ENCODE measurements around the gene ASCC1.

The ASCC1 gene

DNA sequence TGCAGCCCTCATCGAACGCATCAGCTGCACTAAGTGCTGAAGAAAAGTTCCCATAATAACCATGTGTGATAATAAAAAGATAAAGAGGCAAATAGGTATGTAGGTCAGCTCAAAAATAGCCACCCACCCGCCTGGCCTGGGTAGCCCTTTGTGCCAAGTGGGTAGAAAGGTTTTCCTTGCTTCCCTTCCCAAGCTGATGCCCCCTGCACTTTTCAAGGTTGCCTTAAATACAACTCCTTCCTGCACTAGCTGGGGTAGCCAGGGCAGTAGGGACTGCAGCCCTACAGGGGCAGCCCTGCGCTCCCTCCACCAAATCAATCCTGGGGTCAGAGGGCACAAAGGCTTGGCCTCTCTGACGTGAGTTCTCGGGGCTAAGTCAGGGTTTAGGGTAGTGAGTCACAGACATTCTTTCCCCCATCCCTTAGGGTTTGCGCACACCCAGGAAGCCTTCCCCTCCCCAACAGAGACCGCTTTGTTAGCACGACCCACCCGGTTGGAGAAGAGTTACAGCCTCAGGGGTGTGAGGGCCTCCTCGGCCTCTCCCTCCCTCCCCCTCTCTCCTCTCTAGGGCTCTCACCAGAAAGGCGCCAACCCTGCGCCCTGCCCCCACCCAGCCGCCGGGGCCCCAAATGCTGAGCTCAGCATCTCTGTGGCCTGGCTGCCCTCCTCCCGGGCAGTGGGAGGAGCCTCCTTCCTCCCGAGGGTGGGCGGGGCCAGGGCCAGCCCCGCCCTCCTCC, 44.3 kb upstream of the ASCC1 start:
- H3K27ac ChIP-seq, result peak overlapping the region; percentile 22
- TF ChIP-seq, protein P1, sequence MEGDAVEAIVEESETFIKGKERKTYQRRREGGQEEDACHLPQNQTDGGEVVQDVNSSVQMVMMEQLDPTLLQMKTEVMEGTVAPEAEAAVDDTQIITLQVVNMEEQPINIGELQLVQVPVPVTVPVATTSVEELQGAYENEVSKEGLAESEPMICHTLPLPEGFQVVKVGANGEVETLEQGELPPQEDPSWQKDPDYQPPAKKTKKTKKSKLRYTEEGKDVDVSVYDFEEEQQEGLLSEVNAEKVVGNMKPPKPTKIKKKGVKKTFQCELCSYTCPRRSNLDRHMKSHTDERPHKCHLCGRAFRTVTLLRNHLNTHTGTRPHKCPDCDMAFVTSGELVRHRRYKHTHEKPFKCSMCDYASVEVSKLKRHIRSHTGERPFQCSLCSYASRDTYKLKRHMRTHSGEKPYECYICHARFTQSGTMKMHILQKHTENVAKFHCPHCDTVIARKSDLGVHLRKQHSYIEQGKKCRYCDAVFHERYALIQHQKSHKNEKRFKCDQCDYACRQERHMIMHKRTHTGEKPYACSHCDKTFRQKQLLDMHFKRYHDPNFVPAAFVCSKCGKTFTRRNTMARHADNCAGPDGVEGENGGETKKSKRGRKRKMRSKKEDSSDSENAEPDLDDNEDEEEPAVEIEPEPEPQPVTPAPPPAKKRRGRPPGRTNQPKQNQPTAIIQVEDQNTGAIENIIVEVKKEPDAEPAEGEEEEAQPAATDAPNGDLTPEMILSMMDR (conservative IDR thresholded peaks at IDR 0.05), result no peak

DNA sequence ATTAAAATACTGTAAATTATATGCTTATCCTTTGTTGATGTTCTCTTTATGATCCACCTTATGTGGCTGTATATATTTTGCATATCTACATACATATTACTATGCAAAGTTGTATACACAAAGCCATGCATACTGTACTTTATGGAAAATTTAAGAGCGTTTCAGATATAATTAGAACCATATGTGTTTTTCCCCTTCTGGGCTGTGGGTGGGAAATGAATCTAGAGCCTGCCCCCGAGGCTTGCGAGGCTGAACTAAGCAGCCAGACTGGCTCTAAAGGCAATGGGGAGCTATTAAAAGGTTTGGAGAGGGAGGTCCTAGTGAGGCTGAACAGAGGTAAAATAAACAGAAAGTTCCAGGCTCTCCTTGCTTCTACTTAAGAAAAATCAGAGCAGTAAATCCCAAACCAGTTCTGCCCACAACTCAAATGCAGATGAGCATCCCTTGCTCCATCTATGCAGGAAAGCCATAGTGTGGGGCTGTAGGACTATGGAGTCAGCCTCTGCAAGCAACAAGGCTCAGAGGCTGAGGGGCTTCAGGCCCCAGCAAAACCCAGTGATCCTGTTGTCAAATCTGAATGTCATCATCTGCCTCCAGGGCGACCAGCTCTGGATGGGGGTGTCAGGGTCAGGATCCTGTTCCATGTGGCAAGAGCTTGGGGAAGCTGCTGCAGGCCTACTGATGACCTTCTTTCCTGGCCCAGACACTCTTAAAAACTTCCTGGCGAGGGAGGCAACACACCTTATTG, 43.6 kb upstream of the ASCC1 start:
- TF ChIP-seq, protein P1 (conservative IDR thresholded peaks at IDR 0.05), result no peak
- peak overlapping the region; percentile 22 for H3K27ac ChIP-seq

DNA sequence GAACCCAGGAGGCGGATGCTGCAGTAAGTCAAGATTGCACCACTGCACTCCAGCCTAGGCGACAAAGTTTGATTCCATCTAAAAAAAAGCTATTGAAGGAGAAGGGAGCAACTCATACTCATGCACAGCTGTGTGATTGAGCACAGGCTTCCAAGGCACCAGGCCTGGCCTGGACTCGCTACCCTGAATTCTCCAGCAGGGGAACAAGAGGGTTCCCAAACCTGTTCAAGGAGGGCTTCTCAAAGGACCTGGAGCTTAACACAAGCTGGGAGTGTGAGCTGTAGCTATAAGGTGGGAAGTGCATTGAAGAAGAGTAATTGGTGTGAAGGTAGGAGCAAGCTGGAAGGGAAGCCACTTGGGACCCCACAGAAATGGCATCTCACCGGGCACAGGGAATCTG, 42.5 kb upstream of the ASCC1 start:
- TF ChIP-seq, protein P1 (conservative IDR thresholded peaks at IDR 0.05), result no peak
- no peak overlapping the region for H3K27ac ChIP-seq

DNA sequence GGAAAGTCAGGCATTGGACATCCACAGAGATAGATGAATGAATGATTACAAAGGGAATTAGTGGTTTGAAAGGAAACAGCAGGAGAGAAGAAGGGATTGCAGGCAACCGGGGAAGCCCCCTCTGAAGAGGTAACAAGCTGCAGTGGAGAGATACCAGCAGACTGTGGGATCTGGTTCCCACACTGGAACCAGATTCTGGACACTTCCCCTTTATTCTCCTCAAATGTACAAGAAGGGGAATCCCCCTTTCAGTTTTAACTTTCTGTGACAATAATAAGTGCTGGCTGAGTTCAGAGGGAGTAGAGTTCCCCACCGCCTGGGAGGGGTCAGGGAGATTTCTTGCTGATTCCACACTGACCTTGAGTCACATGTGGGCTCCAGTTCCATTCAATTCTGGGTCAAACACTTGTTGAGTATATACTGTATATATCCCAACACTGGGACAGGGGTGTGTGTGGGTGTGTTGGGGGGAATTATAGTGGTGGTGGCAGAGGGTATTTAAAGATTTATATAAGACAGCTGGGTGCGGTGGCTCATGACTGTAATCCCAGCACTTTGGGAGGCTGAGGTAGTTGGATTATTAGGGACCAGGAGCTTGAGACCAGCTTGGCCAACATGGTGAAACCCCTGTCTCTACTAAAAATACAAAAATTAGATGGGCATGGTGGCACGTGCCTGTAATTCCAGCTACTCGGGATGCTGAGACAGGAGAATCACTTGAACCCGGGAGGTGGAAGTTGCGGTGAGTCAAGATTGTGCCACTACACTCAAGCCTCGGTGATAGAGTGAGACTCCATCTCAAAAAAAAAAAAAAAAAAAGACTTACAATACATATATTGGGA, 41.2 kb upstream of the ASCC1 start:
- no peak overlapping the region for H3K27ac ChIP-seq

DNA sequence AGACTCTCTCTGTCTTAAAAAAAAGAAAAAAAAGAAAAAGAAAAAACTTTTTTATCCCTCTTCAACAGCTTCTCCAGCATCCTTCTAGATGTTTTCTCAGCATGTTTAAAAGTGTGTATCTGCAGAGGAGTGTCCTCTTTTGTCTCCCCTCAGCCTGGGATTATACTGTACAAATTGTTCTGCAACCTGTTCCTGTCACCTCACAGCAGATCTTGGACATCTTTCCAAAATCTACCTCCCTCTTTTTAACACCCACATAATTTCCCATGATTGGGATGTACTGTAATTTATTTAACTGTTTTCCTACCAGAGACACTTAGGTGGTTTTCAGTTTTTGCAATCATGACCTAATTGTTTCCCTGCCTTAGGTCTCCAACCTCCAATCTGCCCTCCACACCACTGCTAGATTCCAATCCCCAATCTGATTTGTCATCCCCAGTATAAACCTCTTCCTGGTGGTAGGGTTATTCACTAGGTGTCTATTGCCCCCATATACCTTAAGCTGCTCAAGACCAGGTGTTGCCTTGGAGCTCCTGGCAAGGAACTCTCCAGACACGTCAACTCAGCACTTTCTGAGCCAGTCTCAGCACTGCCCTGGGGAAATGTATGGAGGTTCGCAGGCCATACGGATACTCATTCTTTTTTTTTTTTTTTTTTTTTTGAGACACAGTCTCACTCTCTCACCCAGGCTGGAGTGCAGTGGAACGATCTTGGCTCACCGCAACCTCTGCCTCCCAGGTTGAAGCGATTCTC, 40.1 kb upstream of the ASCC1 start:
- peak overlapping the region; percentile 76; the same call in 1 of the 2 replicates for H3K27ac ChIP-seq
- TF ChIP-seq, protein P1 (conservative IDR thresholded peaks at IDR 0.05), result no peak

More for the DNA sequence above, 41.2 kb upstream of the ASCC1 start:
- TF ChIP-seq, protein P1 (conservative IDR thresholded peaks at IDR 0.05), result no peak

DNA sequence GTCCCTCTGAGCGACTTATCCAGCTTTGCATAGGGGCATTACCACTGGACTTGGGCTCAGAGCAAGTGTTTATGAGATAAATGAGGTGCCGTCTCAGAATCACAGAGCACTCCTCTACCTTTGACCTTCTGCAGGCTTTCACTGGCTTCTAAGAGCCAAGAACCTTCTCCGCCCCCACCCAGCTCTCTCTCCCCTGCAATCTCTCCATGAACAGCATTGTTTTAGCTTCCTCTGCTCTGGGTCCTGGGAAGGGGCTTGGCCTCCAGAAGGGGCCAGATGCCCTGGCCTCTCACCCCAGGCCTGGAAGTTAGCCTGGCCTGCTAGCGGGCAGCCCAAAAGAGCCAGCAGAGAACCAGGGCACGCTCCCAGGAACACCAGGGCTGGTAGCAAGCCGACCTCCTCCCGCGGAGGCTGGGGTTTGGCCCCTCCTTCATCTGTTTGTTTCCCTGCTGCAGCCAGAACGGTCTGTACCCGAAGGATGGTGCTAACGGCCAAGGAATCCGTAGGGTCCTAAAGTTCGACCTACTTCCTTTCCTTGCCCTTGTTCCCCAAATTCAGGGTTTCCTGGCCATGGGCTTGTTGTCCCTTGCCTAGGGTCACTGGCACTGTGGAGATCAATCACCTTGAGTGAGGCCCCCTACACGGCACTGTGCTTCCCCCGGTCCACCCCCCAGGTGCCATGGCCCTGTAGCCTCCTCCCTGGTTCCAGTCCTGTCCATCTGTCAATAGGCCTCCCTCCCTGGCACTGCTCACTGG, 38.9 kb upstream of the ASCC1 start:
- peak overlapping the region; percentile 76 for H3K27ac ChIP-seq

More for the DNA sequence above, 38.9 kb upstream of the ASCC1 start:
- TF ChIP-seq, protein P1 (conservative IDR thresholded peaks at IDR 0.05), result no peak
